Activated CD4-positive, alpha-beta T cell treated with anti-CD3 and anti-CD28 coated beads, Interleukin-2, amount 50 U/mL, for 1 hour (primary cell): Measurements from ENCODE around the gene DTNBP1.

Experiments used
- DNase-seq: peaks from one replicate; pipeline ENCODE4 v3.0.0-alpha.2; 2020

The DTNBP1 gene

GRCh38 chr6:15586503-15586902, 76.3 kb downstream of the DTNBP1 start:
- DNase-seq = no peak

- DNase-seq = no peak
These were observed 77.0 kb downstream of the DTNBP1 start for GRCh38 chr6:15585760-15586214.

- no peak for DNase-seq
These were observed 80.3 kb downstream of the DTNBP1 start for GRCh38 chr6:15582499-15582898.

GRCh38 chr6:15581751-15582150, 81.1 kb downstream of the DTNBP1 start:
- no peak for DNase-seq

- no peak for DNase-seq
These were observed 82.5 kb downstream of the DTNBP1 start for GRCh38 chr6:15580326-15580725.

- DNase-seq = no peak
These were observed 84.0 kb downstream of the DTNBP1 start for GRCh38 chr6:15578716-15579391.

- DNase-seq = no peak
These were observed 85.2 kb downstream of the DTNBP1 start for GRCh38 chr6:15577550-15578171.

- no peak for DNase-seq
These were observed 85.7 kb downstream of the DTNBP1 start for GRCh38 chr6:15577106-15577505.

GRCh38 chr6:15575357-15576033, 87.3 kb downstream of the DTNBP1 start:
- DNase-seq = no peak

- DNase-seq = no peak
These were observed 88.3 kb downstream of the DTNBP1 start for GRCh38 chr6:15574486-15574885.

- DNase-seq = no peak
These were observed 88.8 kb downstream of the DTNBP1 start for GRCh38 chr6:15574023-15574422.

GRCh38 chr6:15573384-15573783, 89.4 kb downstream of the DTNBP1 start:
- DNase-seq = no peak

GRCh38 chr6:15572296-15573016, 90.4 kb downstream of the DTNBP1 start:
- DNase-seq = no peak

GRCh38 chr6:15570171-15570570, 92.7 kb downstream of the DTNBP1 start:
- no peak for DNase-seq

GRCh38 chr6:15569035-15569995, 93.5 kb downstream of the DTNBP1 start:
- DNase-seq = no peak

- no peak for DNase-seq
These were observed 99.9 kb downstream of the DTNBP1 start for GRCh38 chr6:15562977-15563376.

GRCh38 chr6:15561447-15562199, 101.2 kb downstream of the DTNBP1 start:
- no peak for DNase-seq

- no peak for DNase-seq
These were observed 102.1 kb downstream of the DTNBP1 start for GRCh38 chr6:15560713-15561112.

GRCh38 chr6:15557174-15557573, 105.7 kb downstream of the DTNBP1 start:
- no peak for DNase-seq

- DNase-seq = no peak
These were observed 106.1 kb downstream of the DTNBP1 start for GRCh38 chr6:15556711-15557110.
